Spleen (tissue), 7 donors: Measurements from ENCODE around the gene ADGRV1.
"Not testable (repeated sequence)": the region's sequence is repeated elsewhere in the genome, so short reads cannot be mapped to it uniquely, and the experiment has no call there.

Experiments used
- POLR2AphosphoS5 ChIP-seq, 3 donors: sonication (generic); formaldehyde crosslinking; IDR thresholded peaks; one replicate each; pipeline ENCODE4 v1.5.1; 2017; ENCODE audit warnings: antibody characterized with exemption in 3 of 3
- TF ChIP-seq, protein P1 (sequence below), 11 experiments: fragments of 200-600 bp in 7 of 11; fragments of 450-650 bp in 4 of 11; sonication (generic) in 4 of 11; IDR thresholded peaks in 8 of 11; conservative IDR thresholded peaks in 3 of 11; 1 replicate in 7 of 11; 2 replicates in 4 of 11; pipeline versions ENCODE4 v1.4.0 to v1.8.0; 2016 to 2021; ENCODE audit warnings: antibody characterized with exemption in 11 of 11, inconsistent platforms in 4 of 11, mild to moderate bottlenecking in 1 of 11
- donor health status: DM: no; HTN: no; CAD: no; lungs with moderate emphysema.
- donor health status: DM: no; HTN: no; CAD: no.
- donor health status: DM: no; HTN: no; CAD: no.

DNA sequence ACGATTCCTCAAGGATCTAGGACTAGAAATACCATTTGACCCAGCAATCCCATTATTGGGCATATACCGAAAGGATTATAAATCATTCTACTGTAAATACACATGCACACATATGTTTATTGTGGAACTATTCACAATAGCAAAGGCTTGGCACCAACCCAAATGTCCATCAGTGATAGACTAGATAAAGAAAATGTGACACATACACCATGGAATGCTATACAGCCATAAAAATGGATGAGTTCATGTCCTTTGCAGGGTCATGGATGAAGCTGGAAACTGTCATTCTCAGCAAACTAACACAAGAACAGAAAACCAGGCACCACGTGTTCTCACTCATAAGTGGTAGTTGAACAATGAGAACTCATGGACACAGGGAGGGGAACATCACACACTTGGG lies 241.9 kb downstream of the ADGRV1 start:
- TF ChIP-seq, protein P1, sequence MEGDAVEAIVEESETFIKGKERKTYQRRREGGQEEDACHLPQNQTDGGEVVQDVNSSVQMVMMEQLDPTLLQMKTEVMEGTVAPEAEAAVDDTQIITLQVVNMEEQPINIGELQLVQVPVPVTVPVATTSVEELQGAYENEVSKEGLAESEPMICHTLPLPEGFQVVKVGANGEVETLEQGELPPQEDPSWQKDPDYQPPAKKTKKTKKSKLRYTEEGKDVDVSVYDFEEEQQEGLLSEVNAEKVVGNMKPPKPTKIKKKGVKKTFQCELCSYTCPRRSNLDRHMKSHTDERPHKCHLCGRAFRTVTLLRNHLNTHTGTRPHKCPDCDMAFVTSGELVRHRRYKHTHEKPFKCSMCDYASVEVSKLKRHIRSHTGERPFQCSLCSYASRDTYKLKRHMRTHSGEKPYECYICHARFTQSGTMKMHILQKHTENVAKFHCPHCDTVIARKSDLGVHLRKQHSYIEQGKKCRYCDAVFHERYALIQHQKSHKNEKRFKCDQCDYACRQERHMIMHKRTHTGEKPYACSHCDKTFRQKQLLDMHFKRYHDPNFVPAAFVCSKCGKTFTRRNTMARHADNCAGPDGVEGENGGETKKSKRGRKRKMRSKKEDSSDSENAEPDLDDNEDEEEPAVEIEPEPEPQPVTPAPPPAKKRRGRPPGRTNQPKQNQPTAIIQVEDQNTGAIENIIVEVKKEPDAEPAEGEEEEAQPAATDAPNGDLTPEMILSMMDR (IDR thresholded peaks at IDR 0.05 in 8 of 11, conservative IDR thresholded peaks at IDR 0.05 in 3 of 11): not testable (repeated sequence)
- TF ChIP-seq POLR2AphosphoS5 (IDR thresholded peaks at IDR 0.05): not testable (repeated sequence)
